Neural cell (in vitro differentiated cells): Measurements from ENCODE around the gene CHEK1.

Experiments used
- SMC3 ChIP-seq: fragments of 450-650 bp; conservative IDR thresholded peaks from 2 replicates; pipeline ENCODE4 v1.6.1; 2014; ENCODE audit warnings: antibody characterized with exemption, mild to moderate bottlenecking, moderate library complexity; ENCODE audit not compliant: poor library complexity
- TAF1 ChIP-seq: IDR thresholded peaks from 2 replicates; pipeline ENCODE4 v1.6.1; 2012; ENCODE audit warnings: low read depth

DNA sequence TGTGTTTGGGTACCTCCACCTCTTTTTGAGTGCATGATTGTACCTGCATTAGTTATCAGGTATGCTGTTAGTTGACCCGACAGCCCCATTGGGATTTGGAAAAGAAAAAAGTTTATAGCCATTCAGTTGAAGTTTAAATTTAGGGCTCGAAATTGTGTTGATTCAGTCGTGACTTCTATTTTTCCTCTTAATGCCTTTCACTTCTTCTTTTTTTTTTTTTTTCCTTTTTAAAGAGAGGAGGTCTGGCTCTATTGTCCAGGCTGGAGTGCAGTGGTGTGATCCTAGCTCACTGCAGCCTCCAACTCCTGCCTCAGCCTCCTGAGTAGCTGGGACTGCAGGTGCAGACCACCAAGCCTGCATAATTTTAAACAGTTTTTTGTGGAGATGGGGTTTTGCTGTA lies 30.0 kb upstream of the CHEK1 start:
- TF ChIP-seq TAF1: no peak
- TF ChIP-seq SMC3: no peak
